ENCODE results near the gene GPR17.

GPR17 gene

GRCh38 chr2:127614246-127614645 lies 31.7 kb upstream of the GPR17 start:
- in situ Hi-C loops (cut with HindIII; ENCODE audit: low sequenced_read_pairs): no loop called here

DNA sequence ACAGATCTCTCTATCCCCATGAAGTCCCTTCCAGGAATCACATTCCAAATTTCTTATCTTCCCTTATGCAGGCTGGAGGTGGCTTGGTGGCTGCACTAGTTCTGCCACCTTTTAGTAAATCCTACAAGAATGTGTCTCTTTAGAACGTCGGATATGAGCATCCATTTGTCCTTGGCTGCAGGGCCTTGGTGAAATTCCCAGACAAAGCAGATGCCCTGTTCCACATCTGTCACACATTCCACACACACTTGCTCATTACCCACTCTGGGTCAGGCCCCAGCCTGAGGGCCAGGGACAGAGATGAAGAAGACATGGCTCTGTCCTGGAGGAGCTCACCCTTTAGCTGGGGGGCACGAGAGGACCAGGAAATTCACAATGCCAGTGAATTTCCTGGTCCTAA lies 31.2 kb upstream of the GPR17 start:
- in situ Hi-C loops (cut with HindIII; ENCODE audit: low sequenced_read_pairs): no loop called here

GRCh38 chr2:127615511-127616166 lies 30.3 kb upstream of the GPR17 start:
- in situ Hi-C loops (cut with HindIII; ENCODE audit: low sequenced_read_pairs): no loop called here

- in situ Hi-C loops (cut with HindIII; ENCODE audit: low sequenced_read_pairs): no loop called here
Observed at GRCh38 chr2:127618551-127619202, 27.3 kb upstream of the GPR17 start.

DNA sequence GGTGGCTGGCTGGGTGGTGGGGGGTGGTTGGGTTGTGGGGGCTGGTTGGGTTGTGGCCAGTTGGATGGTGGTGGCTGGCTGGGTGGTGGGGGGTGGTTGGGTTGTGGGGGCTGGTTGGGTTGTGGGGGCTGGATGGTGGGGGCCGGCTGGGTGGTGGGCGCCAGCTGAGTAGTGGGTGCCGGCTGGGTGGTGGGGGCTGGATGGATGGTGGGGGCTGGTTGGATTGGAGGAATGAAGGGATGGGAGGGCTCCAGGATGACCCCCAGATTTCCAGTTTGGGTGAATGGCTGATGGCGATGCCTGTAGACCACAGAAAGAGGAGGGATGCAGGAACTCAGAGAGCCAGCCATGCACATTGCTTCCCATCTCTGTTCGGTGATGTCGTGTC lies 26.8 kb upstream of the GPR17 start:
- in situ Hi-C loops (cut with HindIII; ENCODE audit: low sequenced_read_pairs): no loop called here

DNA sequence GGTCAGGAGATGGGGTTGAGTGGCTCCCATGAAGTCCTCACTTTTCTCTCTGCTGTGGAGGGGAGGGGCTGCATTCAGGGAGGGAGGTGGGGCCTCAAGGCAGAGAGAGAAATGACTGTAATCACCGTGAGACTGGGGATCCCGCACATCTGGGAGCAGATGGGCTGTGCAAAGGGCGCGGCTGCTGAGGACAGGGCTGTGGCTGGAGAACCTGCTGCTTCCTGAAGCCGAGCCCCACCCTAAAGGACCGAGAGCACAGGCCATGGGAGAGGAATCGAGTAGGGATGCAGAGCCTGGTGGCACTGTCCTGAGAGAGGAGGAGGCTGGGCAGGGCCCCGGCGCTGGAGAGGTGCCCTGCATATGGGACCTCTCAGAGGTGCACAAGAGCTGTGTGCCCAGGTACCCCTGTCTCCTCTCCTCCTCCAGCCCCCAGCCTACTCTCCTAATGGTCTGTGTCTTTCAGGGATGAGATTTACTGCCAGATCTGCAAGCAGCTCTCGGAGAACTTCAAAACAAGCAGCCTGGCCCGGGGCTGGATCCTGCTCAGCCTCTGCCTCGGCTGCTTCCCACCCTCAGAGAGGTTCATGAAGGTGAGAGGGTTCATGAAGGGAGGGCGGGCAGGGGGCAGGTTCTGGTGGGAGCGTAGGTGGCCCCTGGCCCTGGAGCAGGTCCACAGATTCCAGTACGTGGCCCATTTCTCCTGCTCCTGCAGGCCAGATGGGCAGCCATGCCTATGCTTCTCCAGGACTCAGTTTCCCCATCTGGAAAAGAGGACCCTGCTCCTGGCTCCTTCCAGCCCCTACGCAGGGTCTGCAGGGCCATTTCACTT lies 25.9 kb upstream of the GPR17 start:
- in situ Hi-C loops (cut with HindIII; ENCODE audit: low sequenced_read_pairs): no loop called here

DNA sequence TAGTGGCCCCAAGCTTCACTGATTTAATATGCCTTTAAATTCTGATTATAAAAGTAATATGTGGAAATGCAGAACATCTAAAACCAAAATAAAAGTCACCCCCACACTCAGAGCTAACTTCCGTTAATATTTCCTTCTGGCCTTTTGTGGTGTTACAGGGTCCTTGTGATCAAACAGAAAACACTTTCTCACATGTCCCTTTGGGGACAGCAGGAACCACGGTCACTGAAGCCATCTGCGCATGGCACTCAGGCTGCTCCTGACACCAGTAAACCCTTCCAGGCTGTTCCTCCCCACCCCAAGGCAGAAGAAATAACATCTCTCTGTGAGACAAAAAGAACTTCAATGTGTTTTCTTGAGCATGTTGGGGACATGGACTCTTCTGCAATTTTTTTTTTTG lies 25.1 kb upstream of the GPR17 start:
- in situ Hi-C loops (cut with HindIII; ENCODE audit: low sequenced_read_pairs): no loop called here

- in situ Hi-C loops (cut with HindIII; ENCODE audit: low sequenced_read_pairs): no loop called here
Observed at GRCh38 chr2:127621981-127622431, 23.9 kb upstream of the GPR17 start.

DNA sequence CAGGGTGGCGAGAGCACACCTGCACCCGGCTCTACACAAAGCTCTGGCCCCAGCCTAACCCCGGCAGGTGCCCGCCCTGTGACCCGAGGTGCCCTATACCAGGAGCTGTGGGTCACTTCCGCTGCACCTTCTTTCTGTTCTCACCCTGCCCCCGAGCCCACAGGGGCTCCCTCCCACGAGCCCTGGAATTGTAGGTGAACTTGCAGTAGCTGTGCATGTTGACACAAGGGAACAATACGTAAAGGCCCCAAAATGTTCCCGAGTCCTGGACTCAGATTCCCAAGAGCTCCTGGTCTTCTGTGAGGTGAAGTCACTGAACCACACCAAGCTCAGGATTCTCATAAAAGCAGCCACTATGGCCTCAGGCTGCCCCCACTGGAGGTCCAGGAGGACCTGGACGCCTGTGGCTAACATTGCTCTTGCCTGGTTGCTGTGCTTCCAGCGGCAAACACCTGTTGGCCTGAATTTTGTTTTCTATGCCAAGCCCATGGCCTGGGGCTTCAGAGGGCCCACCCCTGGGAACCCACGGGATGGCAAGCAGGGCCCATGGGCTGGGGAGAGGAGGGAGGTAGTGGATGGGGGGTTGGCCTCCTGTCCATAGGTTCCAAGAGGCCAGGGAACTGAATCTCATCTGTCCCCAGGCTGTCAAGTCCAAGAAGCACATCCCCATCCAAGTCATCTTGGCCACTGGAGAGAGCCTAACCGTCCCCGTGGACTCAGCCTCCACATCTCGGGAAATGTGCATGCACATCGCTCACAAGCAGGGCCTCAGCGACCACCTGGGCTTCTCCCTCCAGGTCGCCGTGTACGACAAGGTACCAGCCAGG lies 23.2 kb upstream of the GPR17 start:
- in situ Hi-C loops (cut with HindIII; ENCODE audit: low sequenced_read_pairs): no loop called here

DNA sequence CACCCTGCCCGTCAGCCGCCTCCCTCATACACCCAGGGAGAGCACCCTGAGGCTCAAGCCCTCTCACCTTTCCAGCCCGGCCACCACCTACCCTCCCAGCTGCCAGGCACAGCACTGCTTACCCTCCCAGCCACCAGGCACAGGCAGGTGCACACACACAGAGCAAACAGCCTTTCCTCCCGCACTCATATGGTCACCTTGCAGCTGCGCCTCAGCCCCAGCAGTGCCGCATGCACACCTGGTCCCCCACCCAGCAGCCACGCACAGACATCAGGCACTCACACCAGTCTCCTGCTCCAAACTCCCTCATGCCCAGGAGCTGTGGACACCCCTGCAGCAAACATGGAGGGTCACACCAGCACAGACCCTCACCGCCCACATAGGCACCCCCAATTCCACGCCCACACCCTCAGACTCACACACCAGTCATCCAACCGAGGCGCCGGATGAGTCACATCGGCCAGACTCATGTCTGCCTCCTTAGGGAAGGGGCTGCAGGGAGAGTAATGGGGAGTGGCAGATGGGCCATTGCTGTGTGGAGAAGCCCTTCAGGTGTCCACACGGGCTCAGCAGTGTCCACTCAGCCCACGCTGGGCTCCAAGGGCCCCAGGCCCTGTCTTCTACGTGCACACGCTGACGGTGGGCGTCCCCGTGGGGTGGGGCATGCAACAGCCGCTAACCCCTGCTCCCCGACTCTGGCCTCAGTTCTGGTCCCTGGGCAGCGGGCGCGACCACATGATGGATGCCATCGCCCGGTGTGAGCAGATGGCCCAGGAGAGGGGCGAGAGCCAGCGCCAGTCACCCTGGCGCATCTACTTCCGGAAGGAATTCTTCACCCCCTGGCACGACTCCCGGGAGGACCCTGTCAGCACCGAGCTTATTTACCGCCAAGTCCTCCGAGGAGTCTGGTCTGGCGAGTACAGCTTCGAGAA lies 22.3 kb upstream of the GPR17 start:
- in situ Hi-C loops (cut with HindIII; ENCODE audit: low sequenced_read_pairs): no loop called here

DNA sequence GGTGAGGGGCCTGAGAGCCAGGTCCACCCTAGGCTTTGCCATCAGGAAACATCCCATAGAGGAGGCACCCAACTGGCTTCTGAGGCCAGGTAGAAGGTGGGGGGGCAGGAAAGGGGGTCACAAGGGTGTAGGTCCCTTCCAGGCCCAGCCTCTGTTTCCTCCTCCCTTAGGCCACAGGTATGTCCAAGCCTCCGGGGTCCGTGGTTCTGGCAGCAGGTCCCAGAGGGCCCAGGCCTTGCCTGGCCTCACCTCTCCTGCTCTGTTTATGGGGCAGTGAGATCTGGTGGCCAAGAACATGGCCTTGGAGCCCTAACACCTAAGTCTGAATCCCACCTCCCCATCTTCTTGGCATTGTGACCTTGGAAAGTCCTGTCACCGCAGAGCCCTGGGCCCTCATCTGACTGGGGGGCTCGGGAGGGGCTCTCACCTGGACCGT lies 21.6 kb upstream of the GPR17 start:
- in situ Hi-C loops (cut with HindIII; ENCODE audit: low sequenced_read_pairs): no loop called here

DNA sequence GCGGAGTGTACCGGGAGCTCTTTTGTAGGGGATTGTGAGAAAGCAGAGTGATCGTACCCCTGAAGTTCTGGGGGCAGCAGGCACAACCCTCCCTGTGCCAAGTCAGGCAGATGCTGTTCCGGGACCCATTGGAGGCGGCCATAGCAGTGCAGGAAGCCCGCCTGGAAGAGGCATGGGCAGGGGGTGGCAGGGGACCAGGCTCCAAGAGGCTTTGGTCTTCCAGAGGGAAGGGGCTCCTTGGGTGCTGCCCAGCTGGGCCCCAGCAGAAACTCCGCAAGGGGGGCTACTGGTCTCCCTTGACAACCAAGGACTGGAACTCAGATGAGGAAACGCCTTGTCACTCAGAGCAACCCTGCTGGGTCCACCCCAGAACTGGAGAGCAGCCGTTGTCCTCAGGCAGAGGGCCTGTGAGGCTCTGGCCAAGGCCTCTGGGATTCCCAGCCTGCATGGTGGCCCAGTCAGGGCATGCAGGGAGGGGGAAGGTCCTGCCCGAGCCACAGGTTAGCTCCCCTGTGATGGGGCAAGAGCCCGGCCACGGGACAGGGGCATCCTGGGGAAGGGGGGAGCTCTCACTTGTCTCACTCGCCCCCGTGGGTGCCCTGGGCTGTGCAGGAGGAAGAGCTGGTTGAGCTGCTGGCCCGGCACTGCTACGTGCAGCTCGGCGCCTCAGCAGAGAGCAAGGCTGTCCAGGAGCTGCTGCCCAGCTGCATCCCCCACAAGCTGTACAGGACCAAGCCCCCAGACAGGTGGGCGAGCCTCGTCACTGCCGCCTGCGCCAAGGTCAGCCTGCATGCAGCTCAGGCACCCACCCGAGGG lies 21.0 kb upstream of the GPR17 start:
- in situ Hi-C loops (cut with HindIII; ENCODE audit: low sequenced_read_pairs): no loop called here

- in situ Hi-C loops (cut with HindIII; ENCODE audit: low sequenced_read_pairs): no loop called here
Observed at GRCh38 chr2:127625572-127625951, 20.4 kb upstream of the GPR17 start.

GRCh38 chr2:127626175-127626574 lies 19.8 kb upstream of the GPR17 start:
- in situ Hi-C loops (cut with HindIII; ENCODE audit: low sequenced_read_pairs): no loop called here

- in situ Hi-C loops (cut with HindIII; ENCODE audit: low sequenced_read_pairs): no loop called here
Observed at GRCh38 chr2:127626917-127627739, 18.8 kb upstream of the GPR17 start.

DNA sequence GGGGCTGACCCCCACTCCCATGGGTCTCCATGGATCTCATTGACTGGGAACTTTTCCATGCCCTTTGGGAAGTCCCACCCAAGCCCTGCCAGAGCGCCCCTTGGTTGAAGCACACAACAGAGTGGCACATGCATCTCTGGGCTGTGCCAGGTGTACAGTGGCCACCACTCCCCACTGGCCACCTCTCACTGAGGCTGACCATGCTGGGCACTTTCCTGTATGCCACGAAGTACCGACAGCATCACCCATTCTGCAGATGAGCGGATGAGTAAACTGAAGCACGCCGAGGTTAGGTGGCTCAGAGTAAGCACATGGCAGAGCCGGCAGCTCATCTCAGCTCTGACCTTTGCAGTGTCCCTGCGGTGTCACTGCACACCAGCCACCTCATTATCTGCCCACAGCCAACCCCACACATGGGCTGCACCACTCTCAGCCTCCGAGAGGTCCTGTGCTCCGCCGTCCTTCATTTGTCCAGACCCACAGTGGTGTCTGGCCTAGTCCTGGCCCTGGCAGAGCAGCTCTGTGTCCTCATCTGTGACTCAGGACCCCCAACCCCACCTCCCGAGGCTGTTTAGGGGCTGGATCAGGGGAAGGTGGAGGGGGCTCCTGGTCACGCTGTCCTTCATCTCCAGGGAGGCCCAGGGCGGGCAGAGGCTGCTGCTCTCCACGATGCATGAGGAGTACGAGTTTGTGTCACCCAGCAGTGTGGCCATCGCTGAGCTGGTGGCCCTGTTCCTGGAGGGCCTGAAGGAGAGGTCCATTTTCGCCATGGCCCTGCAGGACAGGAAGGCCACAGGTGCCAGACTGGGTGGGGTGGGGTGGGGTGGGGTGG lies 18.0 kb upstream of the GPR17 start:
- in situ Hi-C loops (cut with HindIII; ENCODE audit: low sequenced_read_pairs): no loop called here
